ENCODE measurements around the gene KXD1. TPM values are rescaled to one million over a fixed set of nuclear protein-coding genes. Genes with fewer than 3 reads are reported as not detected.

The KXD1 gene
- total RNA-seq, 2 donors from 2014 or later, result 60.7 to 114 TPM

DNA sequence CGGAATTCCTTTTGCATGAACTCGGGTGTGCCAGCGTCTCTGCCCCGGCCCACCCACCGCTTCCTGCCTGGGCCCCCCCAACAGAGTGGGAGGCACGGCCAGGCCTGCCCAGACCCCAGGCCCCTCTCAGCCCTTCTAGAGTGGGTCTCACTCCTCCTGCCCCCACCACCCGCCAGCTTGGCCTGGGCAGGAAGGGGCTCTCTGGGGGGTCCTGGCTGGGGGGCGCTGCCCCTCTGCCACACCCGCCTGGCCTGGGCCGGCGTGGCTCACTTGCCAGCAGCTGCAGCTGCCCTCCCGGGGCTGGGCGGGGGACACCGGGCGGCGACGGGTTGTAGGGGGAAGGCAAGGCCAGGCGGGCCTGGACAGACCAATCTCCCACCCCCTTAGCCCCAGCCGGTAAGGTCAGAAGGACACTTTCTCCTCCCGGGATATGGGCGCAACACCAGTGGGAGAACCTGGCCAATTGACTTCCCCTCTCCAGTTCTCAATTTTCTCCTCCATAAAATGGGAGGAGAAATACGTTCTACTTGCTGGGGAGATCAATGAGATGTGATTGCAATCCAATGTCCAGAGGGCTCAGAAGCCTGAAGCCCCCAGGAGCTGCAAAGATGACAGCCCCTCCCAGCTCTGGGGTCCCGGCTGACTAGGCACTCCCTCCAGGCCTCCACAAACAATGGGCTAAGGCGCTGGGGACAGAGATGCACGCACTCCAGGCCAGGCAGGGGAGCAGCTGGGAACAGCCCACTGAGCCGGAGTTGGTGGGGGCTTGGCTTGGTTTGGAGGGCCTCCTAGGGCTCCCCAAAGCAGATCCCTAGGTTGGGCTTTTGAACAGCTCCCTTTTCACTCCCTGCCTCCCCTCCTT lies 46.5 kb downstream of the KXD1 start:
- Histone ChIP-seq H3K36me3 (no peaks in the 10 kb centered on the region), H3K27me3 (peaks cover 27 to 34% of the 10 kb centered on the region in 2 donors), H3K9me3 (no peaks in the 10 kb centered on the region), H3K4me3 (peak overlapping the region; percentile 19 to 53), H3K27ac (peak overlapping the region in 1 of 2 donors; percentile 53), H3K4me1 (peaks cover 0 to 35% of the 10 kb centered on the region in 2 donors)
- DNase-seq (ENCODE audit: low spot score), result no peak
- TF ChIP-seq CTCF (IDR thresholded peaks at IDR 0.05), result no peak

- Histone ChIP-seq H3K9me3 (no peaks in the 10 kb centered on the region), H3K36me3 (no peaks in the 10 kb centered on the region), H3K27ac (peak overlapping the region in 1 of 2 donors; percentile 53), H3K4me3 (peak overlapping the region; percentile 32 to 53), H3K4me1 (peaks cover 0 to 35% of the 10 kb centered on the region in 2 donors), H3K27me3 (peaks cover 27 to 38% of the 10 kb centered on the region in 2 donors)
- no peak for TF ChIP-seq CTCF (IDR thresholded peaks at IDR 0.05)
- DNase-seq (ENCODE audit: low spot score), result no peak
These were observed 47.1 kb downstream of the KXD1 start for GRCh38 chr19:18604820-18605159.

DNA sequence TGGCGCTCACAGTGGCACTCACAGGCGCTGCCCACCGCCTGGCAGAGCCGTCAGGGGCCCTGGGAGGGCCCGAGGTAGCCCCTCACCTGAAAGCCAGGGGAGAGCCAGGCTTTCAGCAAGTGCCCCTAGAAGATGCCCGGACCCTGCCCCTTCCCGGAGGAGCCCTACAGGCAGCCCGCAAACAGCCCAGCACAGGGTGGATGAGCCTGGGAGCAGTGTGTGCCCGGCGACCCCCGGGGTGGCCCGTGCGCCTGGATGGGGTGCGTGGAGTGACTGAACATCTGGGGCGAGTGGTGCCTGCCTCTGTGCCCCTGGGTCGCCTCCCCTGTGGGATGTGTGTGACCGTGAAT lies 47.5 kb downstream of the KXD1 start:
- Histone ChIP-seq H3K27me3 (peaks cover 31 to 42% of the 10 kb centered on the region in 2 donors), H3K4me1 (peaks cover 0 to 35% of the 10 kb centered on the region in 2 donors), H3K27ac (peak overlapping the region in 1 of 2 donors; percentile 53), H3K9me3 (no peaks in the 10 kb centered on the region), H3K4me3 (peak overlapping the region; percentile 32 to 53), H3K36me3 (no peaks in the 10 kb centered on the region)
- TF ChIP-seq CTCF (IDR thresholded peaks at IDR 0.05), result no peak
- no peak for DNase-seq (ENCODE audit: low spot score)

DNA sequence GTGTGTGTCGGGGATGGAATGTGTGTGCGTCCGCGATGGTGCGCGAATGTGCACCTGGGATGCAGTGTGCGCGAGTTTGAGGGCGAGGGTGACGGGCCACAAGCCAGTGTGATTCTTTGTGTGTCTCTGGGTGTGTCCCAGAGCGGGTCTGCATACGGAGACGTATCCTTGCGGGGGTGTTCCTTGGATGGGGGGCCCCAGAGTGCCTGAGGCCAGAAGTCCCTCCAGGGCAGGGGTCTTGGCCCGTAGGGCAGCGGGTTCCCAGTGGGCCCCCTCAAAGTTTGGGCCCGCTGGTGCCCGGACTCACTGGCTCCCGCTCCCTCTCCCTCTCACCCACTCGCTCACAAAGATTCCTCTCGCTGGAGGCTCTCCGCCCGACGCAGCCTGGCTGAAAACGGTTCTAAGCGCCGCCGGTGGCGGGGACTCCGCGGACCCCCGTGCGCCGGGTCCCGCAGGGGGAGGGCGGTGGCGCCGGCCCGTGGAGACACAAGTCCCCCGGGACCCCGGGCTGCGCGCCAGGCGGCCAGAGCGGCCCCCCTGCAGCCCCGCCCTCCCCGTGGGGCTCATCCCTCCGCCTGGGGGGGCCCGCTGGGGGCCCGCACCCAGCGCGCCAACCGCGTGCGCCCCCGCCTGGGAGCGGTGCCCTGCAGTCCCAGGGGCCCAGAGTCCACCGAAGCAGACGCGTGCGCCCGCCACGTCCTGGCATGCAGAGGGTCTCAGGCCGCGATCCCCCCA lies 48.0 kb downstream of the KXD1 start:
- peaks cover 37 to 47% of the 10 kb centered on the region in 2 donors for H3K27me3 ChIP-seq
- H3K36me3 ChIP-seq, result no peaks in the 10 kb centered on the region
- no peaks in the 10 kb centered on the region for H3K9me3 ChIP-seq
- peak overlapping the region; percentile 16 to 53 for H3K27ac ChIP-seq
- no peak for DNase-seq (ENCODE audit: low spot score)
- H3K4me1 ChIP-seq, result peaks cover 0 to 39% of the 10 kb centered on the region in 2 donors
- no peak for TF ChIP-seq CTCF (IDR thresholded peaks at IDR 0.05)
- peak overlapping the region; percentile 32 to 53 for H3K4me3 ChIP-seq

GRCh38 chr19:18606281-18607225 lies 48.9 kb downstream of the KXD1 start, which contains the start of gene CRLF1:
Gene CRLF1 (minus strand): TSS chr19:18606799. CDS start chr19:18606656, 143 bp downstream.
- no peak for DNase-seq (ENCODE audit: low spot score)
- H3K36me3 ChIP-seq, result no peaks in the 10 kb centered on the region
- no peak for TF ChIP-seq CTCF (IDR thresholded peaks at IDR 0.05)
- H3K27me3 ChIP-seq, result peaks cover 45 to 55% of the 10 kb centered on the region in 2 donors
- H3K4me1 ChIP-seq, result peaks cover 0 to 47% of the 10 kb centered on the region in 2 donors
- peak within 1 kb of the TSS; percentile 32 to 53 for H3K4me3 ChIP-seq
- H3K27ac ChIP-seq, result peak within 1 kb of the TSS; percentile 16 to 53
- H3K9me3 ChIP-seq, result no peaks in the 10 kb centered on the region
